PC-9 (cell line): ENCODE results near the gene KCTD20. TPM values are rescaled to one million over a fixed set of nuclear protein-coding genes. Genes with fewer than 3 reads are reported as not detected.

Source experiments
- BruUV-seq: library from RNA; stranded (reverse); fragments of 400-500 nt; replicated peaks from 2 replicates; lab custom pipeline; 2021; lab: Mats Ljungman, UMichigan
- CTCF ChIA-PET: fragments of 300-600 bp; sonication (Branson Sonifier 250); formaldehyde crosslinking; loops from one replicate; lab custom pipeline; 2022; ENCODE audit warnings: antibody characterized with exemption; lab: Charles Lee
- POLR2A ChIA-PET: fragments of 300-600 bp; sonication (Branson Sonifier 250); formaldehyde crosslinking; loops from one replicate; lab custom pipeline; 2022; ENCODE audit warnings: antibody characterized with exemption; ENCODE audit not compliant: unreplicated experiment; lab: Charles Lee
- DNase-seq, 2 experiments: peaks; one replicate each; pipeline versions ENCODE4 v3.0.0 to v3.0.0-alpha.2; 2015 to 2022; ENCODE audit warnings: mixed read lengths in 1 of 2
- H2AFZ ChIP-seq: fragments of 200-600 bp; sonication (generic); 2 replicates; pipeline ENCODE4 v1.8.1; 2017; ENCODE audit warnings: antibody characterized with exemption
- H3F3A ChIP-seq: fragments of 200-600 bp; sonication (generic); 2 replicates; pipeline ENCODE4 v1.8.1; 2017; ENCODE audit warnings: antibody characterized with exemption, mild to moderate bottlenecking, low read depth; ENCODE audit not compliant: insufficient read depth
- H3K27ac ChIP-seq: fragments of 200-600 bp; sonication (generic); 2 replicates; pipeline ENCODE4 v1.6.1; 2016; ENCODE audit warnings: mixed run types
- H3K27me3 ChIP-seq: fragments of 200-600 bp; sonication (generic); 2 replicates; pipeline ENCODE4 v1.6.1; 2016; ENCODE audit warnings: low read depth, mixed run types; ENCODE audit not compliant: insufficient read depth
- H3K36me3 ChIP-seq: fragments of 200-600 bp; sonication (generic); 2 replicates; pipeline ENCODE4 v1.6.1; 2016; ENCODE audit warnings: low read depth, mixed run types
- H3K4me1 ChIP-seq: fragments of 200-600 bp; sonication (generic); replicated peaks from 2 replicates; pipeline ENCODE4 v1.6.1; 2016; ENCODE audit warnings: mixed run types; ENCODE audit not compliant: insufficient read depth
- H3K4me2 ChIP-seq: fragments of 200-600 bp; sonication (generic); 2 replicates; pipeline ENCODE4 v1.6.1; 2017; ENCODE audit warnings: mixed run types
- H3K4me3 ChIP-seq: fragments of 200-600 bp; sonication (generic); 2 replicates; pipeline ENCODE4 v1.6.1; 2016; ENCODE audit warnings: mixed run types
- H3K79me2 ChIP-seq: fragments of 200-600 bp; sonication (generic); 2 replicates; pipeline ENCODE4 v1.6.1; 2017; ENCODE audit warnings: low read depth, mixed run types
- H3K9me2 ChIP-seq: fragments of 200-600 bp; sonication (generic); 2 replicates; pipeline ENCODE4 v1.8.1; 2017; ENCODE audit warnings: mild to moderate bottlenecking; ENCODE audit not compliant: insufficient read depth
- H3K9me3 ChIP-seq: fragments of 200-600 bp; sonication (generic); 2 replicates; pipeline ENCODE4 v1.8.1; 2016; ENCODE audit warnings: low read depth; ENCODE audit not compliant: insufficient read depth
- H4K20me1 ChIP-seq: fragments of 200-600 bp; sonication (generic); 2 replicates; pipeline ENCODE4 v1.8.1; 2017; ENCODE audit not compliant: insufficient read depth
- CTCF ChIP-seq: fragments of 200-600 bp; sonication (generic); conservative IDR thresholded peaks from 2 replicates; pipeline ENCODE4 v1.6.1; 2017; ENCODE audit warnings: mixed run types, antibody characterized with exemption, mild to moderate bottlenecking, moderate library complexity
- EZH2 ChIP-seq: fragments of 200-600 bp; sonication (generic); IDR thresholded peaks from 2 replicates; pipeline ENCODE4 v1.8.0; 2017; ENCODE audit warnings: antibody characterized with exemption, low read depth
- intact Hi-C: fragments of 100-400 bp; cut with micrococcal nuclease; formaldehyde crosslinking; loops from one replicate; pipeline ENCODE4 v1.10.0; 2022; ENCODE audit not compliant: unreplicated experiment
- total RNA-seq: library from RNA; stranded (reverse); gene quantifications from 2 replicates; pipeline ENCODE4 v1.2.3, GENCODE V29; 2021

KCTD20 gene
- total RNA-seq, 1 experiment from 2014 or later: 42.5 TPM

DNA sequence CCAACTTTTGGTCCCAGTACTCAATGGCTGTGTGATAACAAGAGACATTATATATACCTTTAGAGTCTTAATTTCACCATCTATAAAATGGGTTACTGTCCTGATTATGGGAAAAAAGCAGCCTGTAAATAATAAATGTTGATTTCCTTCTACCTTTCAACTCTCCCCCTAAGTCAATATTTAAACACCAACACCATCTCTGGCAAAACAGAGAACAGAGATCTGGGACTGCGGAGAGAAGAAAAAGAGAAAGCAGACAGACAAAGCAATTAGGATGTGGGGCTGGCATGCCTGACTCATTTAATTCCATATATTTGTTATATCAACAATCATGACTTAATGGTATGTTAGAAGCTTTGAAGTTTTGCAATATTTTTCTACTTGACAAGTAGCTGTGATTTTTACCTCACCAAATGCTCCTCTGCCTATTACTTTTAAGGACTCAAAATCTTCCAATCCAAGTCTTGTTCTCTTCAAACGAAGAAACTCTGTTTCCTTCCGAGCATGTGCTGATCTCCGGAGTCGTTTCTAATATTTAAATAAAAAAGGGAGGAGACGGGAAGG is 81.2 kb downstream of the KCTD20 start:
- Histone ChIP-seq H3K27me3 (no peaks in the 10 kb centered on the region), H3F3A (peaks cover 12% of the 10 kb centered on the region; the same call in 1 of the 2 replicates), H3K9me3 (no peaks in the 10 kb centered on the region), H4K20me1 (peaks cover 7% of the 10 kb centered on the region; the same call in 1 of the 2 replicates), H3K4me3 (no peak overlapping the region), H2AFZ (no peak overlapping the region), H3K4me1 (peaks cover 16% of the 10 kb centered on the region), H3K36me3 (peaks cover 42% of the 10 kb centered on the region), H3K27ac (no peak overlapping the region), H3K4me2 (no peak overlapping the region), H3K79me2 (no peaks in the 10 kb centered on the region), H3K9me2 (no peaks in the 10 kb centered on the region)
- no TSS peak for BruUV-seq
- DNase-seq: no peak
- ChIA-PET CTCF (interaction anchor here (0.6 kb wide), 1 partner anchor 49 kb away, joined by 17 read pairs; no protein-coding TSS in a partner anchor), POLR2A (no interaction called here)
- TF ChIP-seq CTCF (no peak), EZH2 (no peak)
- intact Hi-C loops: no loop called here

- Histone ChIP-seq H4K20me1 (peaks cover 7% of the 10 kb centered on the region; the same call in 1 of the 2 replicates), H3K36me3 (peaks cover 34% of the 10 kb centered on the region), H3K79me2 (no peaks in the 10 kb centered on the region), H3K9me3 (no peaks in the 10 kb centered on the region), H3F3A (peaks cover 17% of the 10 kb centered on the region; the same call in 1 of the 2 replicates), H3K27ac (no peak overlapping the region), H3K9me2 (no peaks in the 10 kb centered on the region), H3K4me1 (peaks cover 16% of the 10 kb centered on the region), H3K27me3 (no peaks in the 10 kb centered on the region), H2AFZ (no peak overlapping the region), H3K4me2 (no peak overlapping the region), H3K4me3 (no peak overlapping the region)
- DNase-seq: no peak
- ChIA-PET CTCF (no interaction called here), POLR2A (no interaction called here)
- no TSS peak for BruUV-seq
- intact Hi-C loops: loop anchor here (5.0 kb wide), 1 partner anchor 67 kb away; the partner anchor contains the start of gene SRSF3
- TF ChIP-seq EZH2 (no peak), CTCF (no peak)
These were observed 82.1 kb downstream of the KCTD20 start for GRCh38 chr6:36524871-36525270.

DNA sequence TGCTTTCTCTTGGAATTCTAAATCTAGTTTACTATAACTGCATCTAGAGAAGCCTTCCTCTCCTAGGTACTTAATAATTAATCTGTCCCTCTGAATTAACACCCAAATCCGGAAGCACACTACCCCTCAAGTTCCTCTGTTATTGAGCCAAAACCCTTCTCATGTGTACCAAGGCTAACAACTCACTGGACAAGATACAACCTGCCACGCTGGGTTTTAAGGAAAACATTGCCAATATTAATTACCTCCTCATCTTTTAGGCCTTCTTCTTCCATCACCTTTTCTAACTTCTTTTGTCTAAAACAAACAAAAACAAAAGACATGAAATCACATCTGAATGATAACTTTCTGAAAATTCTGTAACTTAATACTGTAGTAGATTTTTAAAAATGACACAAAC is 82.5 kb downstream of the KCTD20 start:
- Histone ChIP-seq H3K4me1 (peaks cover 16% of the 10 kb centered on the region), H3K4me3 (no peak overlapping the region), H3K36me3 (peaks cover 30% of the 10 kb centered on the region), H3K9me2 (no peaks in the 10 kb centered on the region), H3K27me3 (no peaks in the 10 kb centered on the region), H3K9me3 (no peaks in the 10 kb centered on the region), H3F3A (peaks cover 20% of the 10 kb centered on the region; the same call in 1 of the 2 replicates), H4K20me1 (peaks cover 7% of the 10 kb centered on the region; the same call in 1 of the 2 replicates), H3K27ac (no peak overlapping the region), H3K4me2 (no peak overlapping the region), H3K79me2 (no peaks in the 10 kb centered on the region), H2AFZ (no peak overlapping the region)
- intact Hi-C loops: loop anchor here (5.0 kb wide), 1 partner anchor 67 kb away; the partner anchor contains the start of gene SRSF3
- TF ChIP-seq EZH2: no peak
- TF ChIP-seq CTCF: no peak
- no peak for DNase-seq
- CTCF ChIA-PET: no interaction called here
- POLR2A ChIA-PET: no interaction called here
- no TSS peak for BruUV-seq
